Ascending aorta (tissue), 2 donors: ENCODE results near the gene ATP6V1B1. TPM values are rescaled to one million over a fixed set of nuclear protein-coding genes. Genes with fewer than 3 reads are reported as not detected.

Experiments used
- DNase-seq, 2 donors: peaks; one replicate each; pipeline ENCODE4 v3.0.0-alpha.2; 2019; ENCODE audit warnings: low spot score in 2 of 2
- H3K27ac ChIP-seq, 2 donors: fragments of 200-600 bp; sonication (generic); one replicate each; pipeline ENCODE4 v1.5.1; 2016 to 2017; ENCODE audit warnings: mild to moderate bottlenecking in 1 of 2
- H3K27me3 ChIP-seq: fragments of 200-600 bp; sonication (generic); one replicate; pipeline ENCODE4 v1.5.1; 2017
- H3K36me3 ChIP-seq, 2 donors: fragments of 200-600 bp; sonication (generic); one replicate each; pipeline ENCODE4 v1.5.1; 2016
- H3K4me1 ChIP-seq, 2 donors: fragments of 200-600 bp; sonication (generic); one replicate each; pipeline ENCODE4 v1.5.1; 2016 to 2017; ENCODE audit warnings: mild to moderate bottlenecking in 1 of 2
- H3K4me3 ChIP-seq, 2 donors: fragments of 200-600 bp; sonication (generic); one replicate each; pipeline ENCODE4 v1.5.1; 2016 to 2017; ENCODE audit warnings: mild to moderate bottlenecking in 1 of 2
- H3K9me3 ChIP-seq, 2 donors: fragments of 200-600 bp; sonication (generic); one replicate each; pipeline ENCODE4 v1.5.1; 2016
- intact Hi-C: fragments of 100-400 bp; cut with DNase I; formaldehyde crosslinking; loops from one replicate; pipeline ENCODE4 v1.15.1; 2023
- total RNA-seq: library from RNA; depleted of rRNA; stranded (reverse); fragments of >200 nt; gene quantifications from one replicate; pipeline ENCODE4 v1.1.0, GENCODE V29; 2016
- TF ChIP-seq, protein P1 (sequence below), 3 experiments: fragments of 200-600 bp in 2 of 3; fragments of 450-650 bp in 1 of 3; sonication (generic) in 2 of 3; IDR thresholded peaks; one replicate each; pipeline ENCODE4 v1.5.1; 2016 to 2019; ENCODE audit warnings: antibody characterized with exemption in 3 of 3, mild to moderate bottlenecking in 1 of 3, moderate library complexity in 1 of 3

ATP6V1B1 gene
- total RNA-seq, 1 donor from 2014 or later = not detected

DNA sequence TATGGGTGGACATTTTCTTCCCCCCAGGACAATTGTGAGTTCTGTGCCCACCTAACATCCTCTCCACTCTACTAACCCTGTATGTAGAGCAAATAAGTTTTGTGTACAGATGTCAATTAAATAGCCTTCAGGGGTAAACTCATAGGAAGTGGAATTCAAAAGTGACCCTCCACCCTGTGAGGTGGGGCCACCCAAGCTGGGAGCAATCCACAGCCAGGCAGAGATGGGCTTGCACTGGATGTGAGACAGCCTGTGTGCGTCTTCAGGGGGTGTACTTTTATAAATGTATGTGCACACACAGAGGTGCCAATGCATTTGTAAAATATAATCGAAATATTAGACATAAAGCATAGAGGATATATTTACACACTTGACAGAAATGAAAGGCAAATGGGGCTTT is 33.1 kb upstream of the ATP6V1B1 start:
- H3K27me3 ChIP-seq = peaks cover 25% of the 10 kb centered on the region
- H3K36me3 ChIP-seq = no peaks in the 10 kb centered on the region
- no peak overlapping the region for H3K27ac ChIP-seq
- H3K4me1 ChIP-seq = peaks cover 4 to 20% of the 10 kb centered on the region in 2 donors
- intact Hi-C loops = no loop called here
- H3K4me3 ChIP-seq = no peak overlapping the region
- no peak for DNase-seq
- TF ChIP-seq, protein P1, sequence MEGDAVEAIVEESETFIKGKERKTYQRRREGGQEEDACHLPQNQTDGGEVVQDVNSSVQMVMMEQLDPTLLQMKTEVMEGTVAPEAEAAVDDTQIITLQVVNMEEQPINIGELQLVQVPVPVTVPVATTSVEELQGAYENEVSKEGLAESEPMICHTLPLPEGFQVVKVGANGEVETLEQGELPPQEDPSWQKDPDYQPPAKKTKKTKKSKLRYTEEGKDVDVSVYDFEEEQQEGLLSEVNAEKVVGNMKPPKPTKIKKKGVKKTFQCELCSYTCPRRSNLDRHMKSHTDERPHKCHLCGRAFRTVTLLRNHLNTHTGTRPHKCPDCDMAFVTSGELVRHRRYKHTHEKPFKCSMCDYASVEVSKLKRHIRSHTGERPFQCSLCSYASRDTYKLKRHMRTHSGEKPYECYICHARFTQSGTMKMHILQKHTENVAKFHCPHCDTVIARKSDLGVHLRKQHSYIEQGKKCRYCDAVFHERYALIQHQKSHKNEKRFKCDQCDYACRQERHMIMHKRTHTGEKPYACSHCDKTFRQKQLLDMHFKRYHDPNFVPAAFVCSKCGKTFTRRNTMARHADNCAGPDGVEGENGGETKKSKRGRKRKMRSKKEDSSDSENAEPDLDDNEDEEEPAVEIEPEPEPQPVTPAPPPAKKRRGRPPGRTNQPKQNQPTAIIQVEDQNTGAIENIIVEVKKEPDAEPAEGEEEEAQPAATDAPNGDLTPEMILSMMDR (IDR thresholded peaks at IDR 0.05) = no peak
- H3K9me3 ChIP-seq = no peaks in the 10 kb centered on the region

DNA sequence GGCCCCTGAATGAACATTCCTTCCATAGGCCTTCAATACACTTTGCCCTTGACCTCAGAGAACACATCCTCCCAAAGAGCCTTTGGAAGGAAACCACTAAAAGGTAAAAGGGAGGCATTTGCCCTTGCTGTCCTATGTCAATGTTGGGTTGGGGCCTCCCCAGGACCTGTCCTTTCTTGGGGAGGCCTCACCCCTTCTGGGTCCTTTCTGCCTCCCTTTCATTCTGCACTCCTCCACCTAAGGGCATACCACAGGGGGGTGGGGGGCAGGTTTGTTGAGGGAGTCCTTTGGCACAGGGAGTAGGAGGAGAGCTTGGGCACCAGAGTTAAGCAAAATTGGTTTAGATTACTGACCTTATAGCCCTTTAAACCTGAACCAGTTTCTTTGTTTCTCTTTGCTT is 32.5 kb upstream of the ATP6V1B1 start:
- TF ChIP-seq, protein P1 (IDR thresholded peaks at IDR 0.05) = no peak
- peaks cover 4 to 20% of the 10 kb centered on the region in 2 donors for H3K4me1 ChIP-seq
- H3K4me3 ChIP-seq = no peak overlapping the region
- peaks cover 25% of the 10 kb centered on the region for H3K27me3 ChIP-seq
- intact Hi-C loops = no loop called here
- H3K36me3 ChIP-seq = no peaks in the 10 kb centered on the region
- H3K27ac ChIP-seq = no peak overlapping the region
- no peaks in the 10 kb centered on the region for H3K9me3 ChIP-seq
- DNase-seq = no peak

DNA sequence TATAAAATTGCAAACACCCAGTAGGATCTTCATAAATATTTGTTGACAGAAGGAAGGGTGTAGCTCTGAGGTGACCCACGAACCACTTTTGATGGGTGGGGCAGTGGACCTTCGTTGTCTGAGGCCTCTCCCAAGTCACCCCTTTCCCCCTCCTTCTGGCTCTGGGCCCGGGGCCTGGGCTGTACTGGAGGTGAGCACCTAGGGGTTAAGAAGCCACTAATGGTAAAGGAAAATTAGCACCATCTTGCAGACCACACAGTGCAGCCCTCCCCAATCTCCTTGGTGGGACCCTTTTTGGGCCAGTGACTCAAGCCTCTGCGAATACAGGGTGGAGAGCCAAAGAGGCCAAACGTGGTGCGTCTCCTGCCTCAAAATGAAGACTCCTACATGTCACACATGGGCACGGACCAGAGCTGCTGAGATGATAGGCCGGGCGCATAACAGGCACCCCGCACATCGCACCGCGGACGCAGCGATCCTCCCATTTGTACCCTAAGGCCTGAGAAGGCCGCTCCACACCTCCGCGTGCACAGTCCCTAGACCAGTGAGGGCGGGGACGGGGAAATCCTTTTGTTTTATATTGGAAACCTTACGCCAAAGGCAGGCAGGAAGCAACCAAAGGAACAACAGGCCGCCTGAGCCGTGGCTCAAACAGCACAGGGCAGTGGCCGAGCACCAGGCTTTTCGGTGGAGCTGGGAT is 31.9 kb upstream of the ATP6V1B1 start:
- TF ChIP-seq, protein P1 (IDR thresholded peaks at IDR 0.05) = no peak
- DNase-seq = no peak
- H3K9me3 ChIP-seq = no peaks in the 10 kb centered on the region
- no peak overlapping the region for H3K27ac ChIP-seq
- no peaks in the 10 kb centered on the region for H3K36me3 ChIP-seq
- H3K4me3 ChIP-seq = no peak overlapping the region
- peaks cover 25% of the 10 kb centered on the region for H3K27me3 ChIP-seq
- peaks cover 4 to 20% of the 10 kb centered on the region in 2 donors for H3K4me1 ChIP-seq
- intact Hi-C loops = no loop called here

DNA sequence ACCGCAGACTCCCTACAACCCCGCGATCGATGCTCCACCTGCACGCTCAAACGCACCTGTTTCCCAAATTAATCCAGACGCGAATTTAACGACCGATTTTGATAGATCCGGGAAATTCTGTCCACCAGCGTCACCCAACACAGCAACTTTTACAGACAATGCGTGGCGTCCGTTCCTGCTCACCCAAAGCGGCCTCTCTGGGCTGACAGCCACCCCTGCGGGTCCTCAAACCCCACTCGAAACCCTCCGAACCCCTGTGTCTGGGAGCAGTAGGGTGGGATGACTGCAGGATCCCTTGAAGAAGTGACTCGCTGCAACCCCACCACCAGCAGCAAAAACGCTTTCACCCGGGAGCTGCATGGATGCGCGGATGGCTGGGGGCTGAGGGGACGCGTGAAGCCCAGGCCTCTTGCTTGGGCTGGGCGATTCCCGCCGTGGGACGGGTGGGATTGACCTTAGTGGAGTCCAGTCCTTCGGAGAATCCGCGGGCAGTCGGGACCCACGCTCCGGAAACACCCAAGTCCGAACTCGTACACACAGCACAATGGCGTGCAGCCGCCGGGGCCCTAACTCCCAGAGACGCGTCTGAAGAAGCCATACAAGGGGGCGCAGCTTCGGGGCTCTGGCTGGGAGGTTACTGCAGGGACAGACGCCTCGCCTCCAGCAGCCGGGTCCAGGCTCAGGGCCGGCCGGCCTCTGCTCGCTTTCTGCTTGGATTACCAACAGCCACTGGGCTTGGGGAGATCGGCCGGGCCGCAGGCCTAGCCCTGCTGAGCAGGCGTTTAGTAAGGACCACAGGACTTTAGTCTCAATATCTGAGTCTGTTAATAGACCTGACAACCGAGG is 31.1 kb upstream of the ATP6V1B1 start:
- Histone ChIP-seq H3K9me3 (no peaks in the 10 kb centered on the region), H3K4me3 (no peak overlapping the region), H3K27ac (no peak overlapping the region), H3K36me3 (no peaks in the 10 kb centered on the region), H3K4me1 (peaks cover 4 to 17% of the 10 kb centered on the region in 2 donors), H3K27me3 (peaks cover 25% of the 10 kb centered on the region)
- DNase-seq = no peak
- TF ChIP-seq, protein P1 (IDR thresholded peaks at IDR 0.05) = no peak
- intact Hi-C loops = no loop called here

DNA sequence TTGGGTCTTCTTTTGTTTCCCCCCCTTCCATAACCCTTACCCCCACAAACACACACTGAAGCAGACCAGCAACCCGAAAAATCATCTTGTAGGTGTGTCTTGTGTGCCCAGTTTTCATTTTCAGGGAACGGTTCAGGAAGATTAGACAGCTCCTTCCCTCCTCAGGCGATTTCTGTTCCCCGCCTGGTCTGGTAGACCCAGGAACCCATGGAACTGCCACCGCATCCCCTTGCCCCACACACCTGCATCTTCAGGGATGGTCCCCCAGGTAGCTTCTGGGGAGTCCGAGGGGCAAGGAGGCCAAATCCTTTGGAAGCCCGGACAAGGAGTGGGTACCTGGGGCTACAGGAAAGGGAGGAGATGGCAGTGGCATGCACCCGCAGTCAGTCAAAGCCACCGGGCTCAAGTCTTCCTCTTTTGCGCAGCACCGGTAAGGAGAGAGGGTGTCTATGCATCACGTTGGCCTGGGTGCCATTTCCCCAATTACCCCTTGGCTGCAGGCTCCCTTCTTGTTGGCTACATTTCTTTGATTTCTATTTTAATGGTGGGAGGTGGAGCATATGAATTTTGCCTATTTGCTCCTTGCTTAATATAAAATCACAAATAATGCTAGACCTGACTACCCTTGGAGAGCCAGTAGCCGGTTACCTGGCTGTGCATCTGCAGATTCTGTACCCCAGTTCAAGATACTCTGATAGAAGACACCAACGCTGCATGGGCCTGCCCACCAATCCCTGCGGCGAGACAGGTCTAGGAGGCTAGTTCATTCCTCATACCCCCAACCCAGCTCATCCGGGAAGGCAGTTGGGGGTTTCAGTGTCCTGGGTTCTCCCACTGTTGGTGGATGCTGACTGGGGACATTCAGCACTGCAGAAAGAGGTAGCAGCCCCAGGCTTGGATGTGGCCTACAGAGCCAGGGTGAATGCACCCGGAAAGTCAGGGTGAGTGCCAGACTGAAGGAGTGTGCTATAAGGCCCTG is 30.0 kb upstream of the ATP6V1B1 start:
- Histone ChIP-seq H3K36me3 (no peaks in the 10 kb centered on the region), H3K4me1 (peaks cover 0 to 8% of the 10 kb centered on the region in 2 donors), H3K27me3 (peaks cover 25% of the 10 kb centered on the region), H3K27ac (no peak overlapping the region), H3K9me3 (no peaks in the 10 kb centered on the region), H3K4me3 (no peak overlapping the region)
- intact Hi-C loops = no loop called here
- TF ChIP-seq, protein P1 (IDR thresholded peaks at IDR 0.05) = no peak
- DNase-seq = no peak
